Gastrocnemius medialis (tissue), 4 donors: ENCODE data around the gene MED13.

Experiments
- CTCF ChIP-seq, 5 experiments: fragments of 450-650 bp in 3 of 5; fragments of 200-600 bp in 2 of 5; sonication (generic) in 2 of 5; IDR thresholded peaks in 4 of 5; conservative IDR thresholded peaks in 1 of 5; 1 replicate in 4 of 5; 2 replicates in 1 of 5; pipeline ENCODE4 v1.5.1; 2016 to 2019; ENCODE audit warnings: antibody characterized with exemption in 5 of 5, mild to moderate bottlenecking in 3 of 5, moderate library complexity in 3 of 5
- POLR2A ChIP-seq, 2 donors: fragments of 450-650 bp; IDR thresholded peaks; one replicate each; pipeline ENCODE4 v1.6.1; 2017; ENCODE audit warnings: antibody characterized with exemption in 2 of 2, mild to moderate bottlenecking in 2 of 2, moderate library complexity in 2 of 2

GRCh38 chr17:62001105-62001504 is 64.0 kb downstream of the MED13 start:
- TF ChIP-seq CTCF (IDR thresholded peaks at IDR 0.05 in 4 of 5, conservative IDR thresholded peaks at IDR 0.05 in 1 of 5) (no peak), POLR2A (IDR thresholded peaks at IDR 0.05) (no peak)
